Right atrium auricular region (tissue), 2 donors: ENCODE measurements around the gene CDKN1A. TPM values are rescaled to one million over a fixed set of nuclear protein-coding genes. Genes with fewer than 3 reads are reported as not detected.
A peak's percentile ranks its signal among the peaks of the same experiment; 100 is the strongest.

Experiments used
- DNase-seq: peaks from one replicate; pipeline ENCODE4 v3.0.0-alpha.2; 2019; ENCODE audit warnings: low spot score
- H3K27ac ChIP-seq, 2 donors: fragments of 200-600 bp; sonication (generic); 1 replicate in 1 of 2; 2 replicates in 1 of 2; pipeline ENCODE4 v1.5.1; 2016 to 2019
- H3K27me3 ChIP-seq, 2 donors: fragments of 200-600 bp; sonication (generic); one replicate each; pipeline versions ENCODE4 v1.5.1 to v1.6.0; 2017 to 2019
- H3K36me3 ChIP-seq: fragments of 200-600 bp; sonication (generic); one replicate; pipeline ENCODE4 v1.5.1; 2016
- H3K4me1 ChIP-seq, 2 donors: fragments of 200-600 bp; sonication (generic); one replicate each; pipeline versions ENCODE4 v1.5.1 to v1.6.0; 2017 to 2019
- H3K4me3 ChIP-seq, 2 donors: fragments of 200-600 bp; sonication (generic); 1 replicate in 1 of 2; 2 replicates in 1 of 2; pipeline ENCODE4 v1.5.1; 2017 to 2019; ENCODE audit warnings: mild to moderate bottlenecking in 1 of 2, moderate library complexity in 1 of 2
- H3K9me3 ChIP-seq, 2 donors: fragments of 200-600 bp; sonication (generic); one replicate each; pipeline ENCODE4 v1.5.1; 2019
- CTCF ChIP-seq, 2 donors: fragments of 200-600 bp; sonication (generic); IDR thresholded peaks; one replicate each; pipeline ENCODE4 v1.5.1; 2019; ENCODE audit warnings: antibody characterized with exemption in 2 of 2
- total RNA-seq, 2 donors: library from RNA; depleted of rRNA; stranded (reverse); fragments of >200 nt; gene quantifications; one replicate each; pipeline ENCODE4 v1.1.0, GENCODE V29; 2016

Gene CDKN1A
- total RNA-seq, 2 donors from 2014 or later, result 63.8 to 128 TPM

GRCh38 chr6:36733300-36733699 is 54.8 kb downstream of the CDKN1A start:
- no peak for DNase-seq
- no peak for TF ChIP-seq CTCF (IDR thresholded peaks at IDR 0.05)
- H3K36me3 ChIP-seq, result no peaks in the 10 kb centered on the region

GRCh38 chr6:36734486-36735060 is 56.1 kb downstream of the CDKN1A start:
- Histone ChIP-seq H3K27ac (peak overlapping the region; percentile 69 to 84), H3K4me3 (peak overlapping the region in 1 of 2 donors; percentile 32), H3K27me3 (no peaks in the 10 kb centered on the region), H3K36me3 (no peaks in the 10 kb centered on the region), H3K4me1 (peaks cover 0 to 21% of the 10 kb centered on the region in 2 donors), H3K9me3 (no peaks in the 10 kb centered on the region)
- TF ChIP-seq CTCF (IDR thresholded peaks at IDR 0.05), result no peak
- no peak for DNase-seq

More at GRCh38 chr6:36733300-36733699, 54.8 kb downstream of the CDKN1A start:
- H3K4me1 ChIP-seq, result peaks cover 0 to 21% of the 10 kb centered on the region in 2 donors
- H3K27ac ChIP-seq, result no peak overlapping the region
- no peaks in the 10 kb centered on the region for H3K9me3 ChIP-seq
- no peaks in the 10 kb centered on the region for H3K27me3 ChIP-seq
- H3K4me3 ChIP-seq, result no peak overlapping the region

GRCh38 chr6:36735110-36736071 is 56.9 kb downstream of the CDKN1A start:
- peak; percentile 94 for DNase-seq
- H3K4me3 ChIP-seq, result peak overlapping the region in 1 of 2 donors; percentile 32
- H3K4me1 ChIP-seq, result peaks cover 0 to 21% of the 10 kb centered on the region in 2 donors
- TF ChIP-seq CTCF (IDR thresholded peaks at IDR 0.05), result no peak
- peak overlapping the region; percentile 69 to 84 for H3K27ac ChIP-seq
- H3K36me3 ChIP-seq, result no peaks in the 10 kb centered on the region
- H3K9me3 ChIP-seq, result no peaks in the 10 kb centered on the region
- H3K27me3 ChIP-seq, result no peaks in the 10 kb centered on the region

Other genes starting within 250 kb of the CDKN1A start
- under 1 TPM in 1 of 2 donors, not detected in 1; 0.24 TPM for gene PXT1, start 235.9 kb upstream of the CDKN1A start, total RNA-seq
- gene KCTD20, start 235.7 kb upstream of the CDKN1A start, total RNA-seq, result 10 to 100 TPM; 26.3 to 34.5 TPM
- gene STK38, start 131.2 kb upstream of the CDKN1A start, total RNA-seq, result 10 to 100 TPM; 16.1 to 17.6 TPM
- 10 to 100 TPM; 51.4 to 97.2 TPM for gene SRSF3, start 84.4 kb upstream of the CDKN1A start, total RNA-seq
- under 1 TPM in 1 of 2 donors, not detected in 1; 0.12 TPM for gene RAB44, start 19.1 kb downstream of the CDKN1A start, total RNA-seq
- gene CPNE5, start 160.7 kb downstream of the CDKN1A start, total RNA-seq, result 10 to 100 TPM; 36.7 to 47.4 TPM
- 10 to 100 TPM; 41.1 to 53.7 TPM for gene PPIL1, start 196.1 kb downstream of the CDKN1A start, total RNA-seq
- gene C6orf89, start 207.2 kb downstream of the CDKN1A start, total RNA-seq, result 10 to 100 TPM; 55.0 to 59.5 TPM